Measurements from ENCODE around the gene HSPH1.

The HSPH1 gene

GRCh38 chr13:31161557-31162150 is at the start of gene HSPH1:
HSPH1 (minus strand) TSS chr13:31161904; CDS start chr13:31161582, 322 bp downstream.
- DNase-seq (ENCODE audit: low spot score): peak; percentile 94

DNA sequence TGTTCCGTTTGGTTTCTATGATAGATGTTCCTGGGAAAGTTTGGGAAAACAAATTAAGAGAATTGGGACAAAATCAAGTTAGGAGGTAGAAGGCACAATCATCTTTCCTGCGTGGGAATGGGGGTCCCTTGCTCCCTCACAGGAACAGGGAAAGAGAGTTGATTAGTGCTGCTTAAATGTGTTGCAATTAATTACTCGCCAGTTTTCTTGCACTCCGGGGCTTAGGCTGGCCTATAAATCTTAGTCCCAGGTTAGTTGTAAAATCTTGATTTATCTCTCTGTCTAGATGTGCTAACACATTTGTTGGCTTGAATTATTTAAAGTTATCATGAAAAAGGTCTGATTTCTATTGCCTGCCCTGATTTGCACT is 48.1 kb upstream of the HSPH1 start:
- DNase-seq (ENCODE audit: low spot score): no peak

DNA sequence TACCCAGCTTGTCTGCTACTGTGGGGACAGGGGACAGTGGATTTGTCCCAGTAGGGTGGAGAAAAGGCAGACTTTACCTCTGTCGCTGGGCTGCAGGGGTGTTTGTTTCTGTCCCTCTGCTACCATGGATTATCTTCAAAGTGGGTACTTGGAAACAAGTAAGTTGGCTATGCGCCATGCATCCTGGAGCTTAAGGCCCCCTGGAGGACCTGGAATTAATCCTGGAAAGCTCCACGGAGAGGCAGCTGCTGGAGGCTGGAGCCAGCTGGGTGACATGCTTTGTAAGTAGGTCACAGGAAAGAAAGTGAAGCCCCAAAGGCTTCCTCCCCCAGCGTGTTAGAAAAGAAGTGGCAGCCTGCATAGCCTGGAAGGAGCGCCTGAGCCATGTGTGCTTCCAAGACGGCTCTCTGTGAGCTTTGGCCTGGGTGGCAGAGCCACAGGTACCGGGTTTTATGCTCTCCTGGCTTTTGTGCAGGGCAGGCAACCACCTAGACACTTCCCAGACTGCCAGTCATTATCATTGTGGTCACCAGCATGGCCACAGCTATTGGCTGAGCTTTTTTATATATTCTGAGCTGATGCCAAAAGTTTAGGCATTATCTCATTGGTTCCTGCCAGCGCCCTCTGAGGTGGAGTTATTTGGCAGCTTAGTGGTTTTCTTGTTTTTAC is 47.6 kb upstream of the HSPH1 start:
- peak; percentile 89 for DNase-seq (ENCODE audit: low spot score)

GRCh38 chr13:31208559-31209122 is 46.9 kb upstream of the HSPH1 start:
- DNase-seq (ENCODE audit: low spot score): no peak

DNA sequence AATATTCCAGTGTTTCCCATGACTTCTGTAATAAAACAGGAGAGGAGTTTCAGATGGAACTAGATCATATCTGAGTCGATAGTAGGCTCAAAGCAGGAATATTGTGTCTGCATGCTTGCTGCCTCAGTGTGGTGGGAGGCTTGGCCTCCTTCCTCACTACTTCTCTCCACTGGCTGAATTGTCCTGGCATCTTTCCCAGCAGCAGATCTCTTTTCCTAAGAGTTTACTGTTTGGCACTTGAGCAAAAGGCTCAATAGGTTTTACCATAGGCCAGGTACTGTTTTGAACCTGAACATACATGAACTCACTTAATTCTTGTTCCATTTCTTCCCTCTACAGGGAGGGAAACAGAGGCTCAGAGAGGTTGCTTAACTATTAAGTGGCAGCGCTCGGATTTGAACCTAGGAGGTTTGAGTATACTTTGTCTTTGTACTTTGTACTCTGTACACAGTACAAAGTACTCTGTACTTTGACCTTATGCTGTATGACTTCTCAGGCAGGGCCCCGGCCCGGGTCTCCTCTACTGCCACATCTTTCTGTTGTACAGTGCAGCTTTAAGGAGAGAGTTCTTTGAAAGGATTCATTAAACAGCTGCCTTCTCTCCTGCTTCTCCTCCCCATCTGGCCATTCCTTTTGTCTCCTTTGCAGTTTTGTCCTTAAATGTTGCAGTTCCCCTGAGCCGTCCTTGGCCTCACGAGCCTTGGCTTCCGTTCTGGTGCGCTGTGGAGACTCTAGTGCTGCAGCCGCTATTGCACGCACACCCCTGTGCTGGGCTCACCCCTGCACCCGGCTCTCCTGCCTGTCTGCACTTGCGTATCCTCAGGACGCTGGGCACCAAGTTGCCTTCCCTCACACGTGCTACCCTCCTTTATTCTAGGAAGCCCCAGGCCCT is 46.2 kb upstream of the HSPH1 start:
- DNase-seq (ENCODE audit: low spot score): no peak

DNA sequence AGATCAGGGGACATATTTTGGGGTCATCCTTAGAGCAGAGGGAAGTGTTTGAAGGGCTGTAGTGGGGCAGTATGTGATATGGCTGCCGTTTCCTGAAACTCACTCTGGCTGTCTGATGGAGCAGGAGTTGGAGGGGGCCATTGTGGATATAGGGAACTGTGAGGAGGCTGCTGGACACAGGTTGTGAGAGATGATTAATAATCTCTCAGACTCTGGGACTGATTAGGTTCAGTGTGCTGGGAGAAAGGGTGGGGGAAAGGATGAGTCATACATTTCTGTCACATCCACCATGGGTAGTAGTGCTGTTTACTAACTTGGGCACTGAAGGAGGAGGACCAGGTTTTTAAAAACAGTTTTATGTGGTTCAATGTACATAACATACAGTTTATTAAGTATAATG is 42.9 kb upstream of the HSPH1 start:
- DNase-seq (ENCODE audit: low spot score): no peak

- no peak for DNase-seq (ENCODE audit: low spot score)
These were observed 39.8 kb upstream of the HSPH1 start for GRCh38 chr13:31201341-31202031.

DNA sequence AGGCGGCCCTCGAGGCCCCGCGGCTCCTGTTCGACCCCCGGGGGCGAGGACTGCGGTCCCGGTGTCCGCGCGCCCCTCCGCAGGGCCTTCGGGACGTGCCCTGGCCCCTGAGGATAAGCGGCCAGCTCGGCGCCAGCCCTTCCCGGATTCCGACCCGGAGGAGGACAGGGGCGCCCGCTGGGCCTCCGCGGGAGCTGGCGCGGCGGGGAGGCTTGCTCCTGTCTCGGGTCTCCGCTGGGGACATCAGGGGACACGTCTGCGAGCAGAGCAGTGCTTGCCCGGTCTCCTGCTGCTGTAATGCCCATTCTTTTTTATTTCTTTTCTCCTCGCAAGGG is 38.9 kb upstream of the HSPH1 start:
- no peak for DNase-seq (ENCODE audit: low spot score)

DNA sequence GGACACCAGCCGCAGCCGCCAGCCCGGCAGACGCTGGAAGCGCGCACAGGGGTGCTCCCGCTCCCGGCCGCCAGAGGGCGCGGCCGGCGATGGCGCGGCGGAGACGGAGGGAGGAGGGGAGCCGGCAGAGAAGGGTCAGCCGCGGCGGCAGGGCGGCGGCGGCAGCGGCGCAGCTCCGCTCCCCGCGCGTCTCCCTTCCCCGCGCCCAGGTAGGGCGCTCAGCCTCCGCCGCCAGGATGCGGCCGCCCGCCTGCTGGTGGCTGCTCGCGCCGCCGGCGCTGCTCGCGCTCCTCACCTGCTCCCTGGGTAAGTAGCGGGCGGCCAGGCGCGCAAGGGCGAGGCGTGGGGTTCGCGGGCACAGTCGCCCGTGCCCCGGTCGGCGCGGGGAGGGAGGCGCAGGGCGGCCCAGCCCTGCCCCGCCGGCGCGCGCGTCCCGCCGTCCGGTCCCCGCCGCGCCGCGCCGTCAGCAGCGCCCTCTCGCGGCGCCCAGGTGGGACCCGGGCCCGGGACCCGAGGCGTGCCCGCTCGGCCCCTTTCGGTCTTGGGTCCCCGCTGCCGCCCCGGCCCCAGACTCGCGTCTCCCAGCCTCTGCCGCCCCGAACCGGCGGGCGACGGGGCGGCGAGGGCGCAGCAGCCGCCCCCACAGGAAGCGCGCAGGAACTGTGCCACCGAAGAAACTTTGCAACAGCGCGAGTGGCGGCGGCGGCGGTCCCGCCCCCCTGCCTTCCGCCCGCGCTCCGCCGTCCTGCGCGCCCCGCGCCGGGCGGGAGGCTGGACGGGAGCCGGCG is 38.3 kb upstream of the HSPH1 start, which contains the start of gene B3GLCT:
TSS of gene B3GLCT (plus strand) at position 127 of the 788 bp plus-strand sequence. CDS start at position 237, 110 bp downstream.
- peak; percentile 93 for DNase-seq (ENCODE audit: low spot score)

GRCh38 chr13:31199527-31199848 is 37.8 kb upstream of the HSPH1 start:
- DNase-seq (ENCODE audit: low spot score): no peak

GRCh38 chr13:31198519-31198918 is 36.8 kb upstream of the HSPH1 start:
- no peak for DNase-seq (ENCODE audit: low spot score)

DNA sequence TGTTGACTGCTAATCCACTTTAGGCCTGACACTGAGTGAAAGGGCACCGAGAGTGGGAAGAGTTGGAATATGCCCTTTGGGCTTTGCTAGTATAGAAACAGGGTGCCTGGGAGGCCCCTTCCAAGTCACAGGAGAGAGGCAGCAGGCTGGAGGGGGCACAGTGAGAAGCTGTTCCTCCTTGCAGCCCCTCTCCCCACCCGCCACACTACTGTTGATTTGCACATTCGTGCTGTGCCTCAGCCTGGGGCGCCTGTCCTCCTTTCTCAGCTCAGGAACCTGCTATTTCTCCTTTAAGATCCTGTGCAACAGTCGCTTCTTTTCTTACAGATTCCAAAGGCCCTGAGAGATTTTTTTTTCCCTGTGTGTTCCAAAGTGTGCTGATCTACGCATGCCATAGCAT is 35.3 kb upstream of the HSPH1 start:
- no peak for DNase-seq (ENCODE audit: low spot score)

GRCh38 chr13:31195616-31196015 is 33.9 kb upstream of the HSPH1 start:
- no peak for DNase-seq (ENCODE audit: low spot score)

- DNase-seq (ENCODE audit: low spot score): no peak
These were observed 30.6 kb upstream of the HSPH1 start for GRCh38 chr13:31192306-31192705.

DNA sequence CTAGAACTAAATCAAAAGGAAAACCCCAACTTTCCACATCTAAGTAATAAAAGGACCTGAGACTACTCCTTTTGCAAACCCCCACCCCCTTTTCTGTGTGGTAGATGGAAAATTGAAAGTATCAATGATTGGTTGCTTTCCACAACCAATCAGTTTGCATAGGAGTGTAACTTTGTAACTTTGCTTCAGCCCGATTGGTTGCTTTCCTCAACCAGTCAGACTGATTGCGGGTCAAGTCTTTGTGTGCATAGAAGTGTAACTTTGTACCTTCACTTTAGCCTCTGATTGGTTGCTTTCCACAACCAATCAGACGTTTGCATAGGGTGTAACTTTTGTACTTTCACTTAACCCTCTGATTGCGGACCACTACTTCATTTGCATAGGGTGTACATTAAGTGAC is 30.0 kb upstream of the HSPH1 start:
- DNase-seq (ENCODE audit: low spot score): no peak

DNA sequence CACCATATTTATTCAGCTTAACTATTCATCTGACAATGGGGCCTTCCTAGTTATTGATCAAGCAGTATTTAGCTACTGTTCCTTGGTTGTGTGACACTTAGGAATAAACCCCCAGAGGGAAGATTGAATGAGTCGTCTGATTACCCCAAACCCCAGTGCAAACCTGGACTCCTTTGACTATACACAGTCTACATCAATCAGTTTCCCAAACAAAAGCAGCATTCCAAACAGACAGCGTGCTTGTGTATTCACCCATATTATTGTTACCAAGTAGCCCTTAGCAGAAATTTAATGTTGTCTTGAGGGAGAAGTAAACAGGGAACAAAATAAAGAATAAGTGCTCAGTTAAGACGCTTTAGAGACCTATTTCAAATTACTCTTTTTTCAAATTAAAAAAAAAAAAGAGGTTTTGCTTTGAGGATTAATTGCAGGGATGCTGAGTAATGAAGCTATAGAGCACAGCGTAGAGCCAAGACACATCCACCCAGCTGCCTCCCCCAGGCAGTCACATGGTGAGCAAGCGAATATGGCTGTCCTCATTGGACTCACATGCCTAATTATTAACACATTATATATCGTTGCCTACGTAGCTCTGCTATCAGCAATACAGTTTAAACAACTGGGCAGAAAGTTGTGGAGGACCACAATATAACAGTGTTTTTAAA is 23.4 kb upstream of the HSPH1 start:
- no peak for DNase-seq (ENCODE audit: low spot score)

- DNase-seq (ENCODE audit: low spot score): no peak
These were observed 22.7 kb upstream of the HSPH1 start for GRCh38 chr13:31184451-31184850.

DNA sequence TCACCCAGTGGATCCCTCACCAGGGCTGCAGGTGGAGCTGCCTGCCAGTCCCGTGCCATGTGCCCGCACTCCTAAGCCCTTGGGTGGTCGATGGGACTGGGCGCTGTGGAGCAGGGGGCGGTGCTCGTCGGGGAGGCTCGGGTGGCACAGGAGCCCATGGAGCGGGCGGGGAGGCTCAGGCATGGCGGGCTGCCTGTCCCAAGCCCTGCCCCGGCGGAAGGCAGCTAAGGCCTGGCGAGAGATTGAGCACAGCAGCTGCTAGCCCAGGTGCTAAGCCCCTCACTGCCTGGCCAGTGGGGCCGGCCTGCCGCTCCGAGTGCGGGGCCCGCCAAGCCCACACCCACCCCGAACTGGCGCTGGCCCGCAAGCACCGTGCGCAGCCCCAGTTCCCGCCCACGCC is 21.3 kb upstream of the HSPH1 start:
- DNase-seq (ENCODE audit: low spot score): no peak

GRCh38 chr13:31179754-31180153 is 18.1 kb upstream of the HSPH1 start:
- no peak for DNase-seq (ENCODE audit: low spot score)

DNA sequence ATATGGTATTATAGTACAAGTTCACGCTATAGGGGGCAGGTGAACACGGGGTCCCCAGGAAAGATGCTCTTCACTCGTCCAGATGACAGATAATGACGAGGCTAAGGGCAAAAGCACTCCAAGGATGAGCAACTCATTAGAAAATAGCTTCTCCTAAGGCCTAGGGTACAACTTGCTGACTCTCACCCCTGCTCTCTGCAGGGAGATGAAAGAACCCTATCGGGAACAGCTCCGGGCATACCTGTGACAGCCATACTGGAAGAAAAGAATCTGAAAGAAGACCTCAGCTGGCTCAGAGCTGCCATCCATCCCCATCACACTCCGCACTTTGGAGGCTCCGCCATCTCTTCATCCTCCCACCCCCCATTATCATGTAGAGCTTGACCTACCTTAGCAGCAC is 17.5 kb upstream of the HSPH1 start:
- DNase-seq (ENCODE audit: low spot score): no peak
